ENCODE results near the gene CLDN24.

Gene CLDN24

DNA sequence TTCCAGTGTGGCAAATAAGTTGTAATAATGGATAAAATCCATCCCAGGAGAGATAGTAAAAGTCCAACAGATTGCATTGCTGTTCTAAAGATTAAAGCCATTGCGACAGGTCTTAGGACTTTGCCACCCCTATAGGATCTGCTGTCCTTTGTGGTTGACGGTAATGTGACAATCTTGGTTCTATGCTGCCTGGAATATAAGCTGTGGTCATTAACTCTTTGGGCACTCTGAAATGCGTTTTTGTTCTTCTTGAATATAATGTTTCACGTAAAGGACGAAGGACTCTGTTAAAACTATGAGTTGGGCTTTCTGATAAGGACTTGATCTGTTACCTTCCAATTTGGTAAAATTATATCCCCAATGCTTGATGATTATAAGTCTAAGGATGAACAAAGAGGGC lies at the start of gene CLDN24:
Gene CLDN24, minus strand, starts transcription at position 101 of the 400 bp plus-strand sequence. Its CDS starts 0 bp downstream, at position 101.
- no peak for DNase-seq

DNA sequence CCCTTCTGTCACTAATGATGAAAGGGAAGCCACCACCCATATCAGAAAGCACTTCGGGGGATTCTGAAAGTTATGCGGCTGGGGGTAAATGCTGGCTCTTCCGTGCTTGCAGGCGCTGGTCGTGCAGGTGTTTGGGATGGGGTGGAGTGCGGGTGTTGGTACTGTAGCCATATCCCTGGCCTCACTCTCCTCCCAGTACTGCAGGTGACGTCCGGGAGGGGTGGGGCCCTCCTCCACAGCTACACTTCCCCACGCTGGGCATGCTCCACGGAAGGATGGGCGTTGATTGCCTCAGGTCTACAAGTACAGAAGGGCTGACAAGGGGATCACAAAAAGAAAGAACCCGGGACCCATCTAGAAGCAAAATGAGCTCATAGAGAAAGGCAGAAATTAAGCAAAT lies 48.6 kb upstream of the CLDN24 start:
- no peak for DNase-seq

DNA sequence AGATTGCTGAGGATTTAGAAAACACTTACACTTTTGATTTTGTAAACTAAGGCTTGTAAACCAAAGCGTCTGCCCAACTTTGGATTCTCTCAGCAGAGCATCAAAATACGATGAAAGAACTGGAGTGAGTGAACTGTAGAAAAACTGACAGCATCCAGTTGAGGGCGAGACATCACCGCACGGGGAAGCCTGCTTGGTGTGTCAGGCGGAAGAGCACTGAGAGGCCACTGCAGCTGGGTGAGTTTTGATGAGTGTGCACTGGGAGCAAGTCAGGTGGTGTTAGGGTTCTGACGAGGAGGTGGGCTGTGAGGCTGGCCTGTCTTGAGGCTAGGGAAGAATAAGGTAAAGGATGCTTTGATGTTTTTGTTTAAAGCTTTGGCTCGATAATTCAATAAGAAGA lies 46.8 kb upstream of the CLDN24 start:
- no peak for DNase-seq

DNA sequence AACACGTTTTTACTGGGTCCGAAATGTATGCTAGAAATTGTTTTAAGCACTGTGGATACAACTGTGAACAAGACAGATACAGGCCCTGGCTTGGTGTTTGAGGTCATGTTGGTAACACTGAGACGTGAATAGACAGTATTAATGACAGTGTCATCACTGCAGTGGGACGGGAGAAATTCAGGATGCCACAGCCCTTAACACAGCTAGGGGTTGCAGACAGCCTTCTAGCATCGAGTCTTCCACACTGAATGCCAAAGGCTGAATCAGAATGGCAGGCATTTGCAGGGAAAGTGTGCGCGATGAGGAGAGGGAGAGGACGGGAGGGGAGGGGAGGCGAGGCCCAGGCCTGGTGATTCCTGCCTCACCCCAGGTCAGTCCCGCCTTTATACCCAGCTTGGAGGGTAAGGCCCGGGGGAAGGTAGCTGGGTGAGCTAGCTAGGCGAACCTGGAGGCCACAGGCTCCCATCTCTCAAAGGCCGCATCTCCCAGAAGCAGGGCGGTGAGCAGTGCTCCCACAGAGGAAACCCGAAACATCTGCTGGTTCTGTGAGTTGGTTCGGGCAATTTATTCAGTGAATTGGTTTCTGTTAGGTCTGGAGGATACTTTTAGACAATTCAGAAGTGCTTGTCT lies 44.1 kb upstream of the CLDN24 start:
- DNase-seq: no peak

DNA sequence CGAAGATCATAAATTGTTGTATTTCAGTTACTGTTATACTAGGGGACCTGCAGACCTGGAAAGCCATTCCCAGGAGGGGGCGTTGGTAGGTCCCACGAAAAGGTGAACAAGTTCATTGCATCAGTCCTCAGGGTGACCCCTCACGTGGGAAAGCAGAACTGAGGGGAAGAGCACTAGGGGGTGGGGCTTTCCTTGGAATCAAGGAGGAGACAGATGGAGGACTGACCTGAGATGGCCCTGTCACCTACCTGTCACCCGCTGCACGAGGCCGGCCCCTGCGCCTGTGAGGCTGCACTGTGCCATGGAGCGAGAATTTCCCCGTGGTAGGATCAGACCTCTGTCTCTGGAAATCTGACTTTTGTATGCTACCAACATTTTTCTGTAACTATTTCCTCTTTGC lies 41.8 kb upstream of the CLDN24 start:
- DNase-seq: no peak

DNA sequence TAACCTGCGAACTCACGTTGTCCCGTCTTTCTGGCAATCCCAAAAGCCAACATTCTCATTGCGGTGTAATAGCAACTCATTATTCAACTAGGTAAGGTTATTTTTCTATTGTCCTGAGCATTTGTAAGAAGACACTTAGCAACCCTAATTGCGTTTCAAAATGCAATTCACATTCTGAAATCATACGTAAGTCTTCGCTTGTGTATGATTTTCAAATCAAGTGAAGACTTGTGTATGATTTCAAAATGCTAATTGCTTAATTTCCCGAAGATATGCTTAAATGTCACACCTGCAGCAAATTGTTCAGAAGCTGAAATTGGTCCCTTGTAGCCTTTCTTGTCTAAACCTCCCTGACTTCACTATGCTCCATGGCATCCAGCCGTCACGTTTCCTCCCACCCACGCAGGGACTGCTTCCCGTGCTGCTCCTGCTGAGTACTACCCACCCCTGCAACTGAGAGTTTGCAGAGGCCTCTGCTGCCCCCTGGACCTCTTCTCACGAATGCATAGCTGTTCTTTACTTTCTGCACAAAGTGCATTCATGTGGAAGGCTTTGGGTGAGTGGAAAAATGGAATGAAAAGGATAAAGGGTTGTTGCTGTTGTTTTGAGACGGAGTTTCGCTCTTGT lies 40.8 kb upstream of the CLDN24 start:
- no peak for DNase-seq

DNA sequence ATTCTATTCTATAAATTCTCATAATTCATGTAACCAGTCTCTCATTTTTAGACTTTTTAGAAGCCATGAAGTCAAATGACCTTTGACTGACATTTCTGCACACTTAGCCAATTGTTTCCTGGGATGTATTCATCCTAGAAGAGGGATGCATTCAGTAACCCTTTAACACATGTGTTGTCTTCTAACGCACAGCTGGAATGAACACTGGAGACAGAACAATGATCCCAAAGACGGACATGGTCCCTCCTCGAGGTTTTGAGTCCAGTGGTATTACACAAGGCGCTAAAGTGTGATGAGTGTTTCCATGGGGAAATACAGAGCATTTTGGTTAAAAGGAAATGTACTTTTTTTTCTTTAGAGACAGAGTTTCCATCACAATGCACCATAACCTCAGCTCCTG lies 39.8 kb upstream of the CLDN24 start:
- no peak for DNase-seq

DNA sequence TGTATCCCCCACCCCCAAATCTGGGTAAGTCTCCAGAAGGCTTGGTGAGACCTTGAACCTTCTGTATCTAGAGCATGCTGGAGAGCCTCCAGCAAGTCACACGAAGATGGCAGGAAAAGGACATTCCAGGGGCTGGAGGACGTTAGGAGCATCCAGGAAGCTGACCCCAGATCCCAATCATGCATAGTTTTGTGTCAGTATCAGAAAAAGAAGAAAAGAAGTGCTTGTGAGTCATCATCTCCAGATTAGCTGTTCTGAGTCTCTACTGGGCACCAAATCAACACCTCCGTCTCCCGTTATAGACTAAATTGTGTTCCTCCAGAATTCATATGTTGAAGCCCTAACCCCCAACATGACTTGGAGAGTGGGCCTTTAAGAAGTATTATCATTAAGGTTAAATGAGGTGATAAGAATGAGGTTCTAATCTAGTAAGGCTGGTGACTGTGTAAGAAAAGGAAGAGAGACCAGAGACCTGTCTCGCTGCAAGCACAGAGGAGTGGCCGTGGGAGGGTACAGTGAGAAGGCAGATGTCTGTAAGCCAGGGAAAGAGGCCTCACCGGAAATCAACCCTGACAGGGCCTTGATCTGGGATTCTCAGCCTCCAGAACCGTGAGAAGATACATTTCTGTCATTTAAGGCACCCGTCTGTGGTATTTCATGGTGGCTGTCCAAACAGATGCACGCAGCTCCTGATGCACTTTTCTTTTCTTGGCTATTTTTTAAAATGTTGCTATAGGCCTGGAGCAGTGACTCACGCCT lies 38.1 kb upstream of the CLDN24 start:
- peak; percentile 37 for DNase-seq

DNA sequence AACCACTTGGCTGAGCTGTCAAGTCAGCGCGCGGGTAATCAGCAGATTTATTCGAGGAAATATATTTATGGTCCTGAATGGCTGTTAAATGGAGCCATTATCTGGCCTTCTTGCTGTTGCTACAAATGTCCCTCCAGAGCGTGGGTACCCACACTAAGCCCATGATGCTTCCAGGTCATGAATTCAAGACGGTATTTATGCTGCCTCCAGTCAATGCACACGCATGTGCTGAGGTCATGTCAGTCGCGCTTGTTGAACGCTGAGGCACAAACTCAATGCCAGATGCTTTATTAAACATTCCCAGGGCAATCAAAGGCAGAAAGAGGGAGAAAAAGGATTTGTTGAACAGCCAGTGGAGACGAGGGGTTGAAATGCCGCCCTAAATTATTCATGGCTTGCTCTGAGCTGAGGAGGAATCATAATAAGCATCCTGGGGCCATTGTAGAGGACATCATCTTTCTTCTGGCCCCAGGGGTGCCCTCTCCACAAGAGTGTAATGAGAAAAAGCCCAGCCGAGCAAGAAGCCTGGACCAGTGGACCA lies 36.1 kb upstream of the CLDN24 start:
- DNase-seq: no peak

DNA sequence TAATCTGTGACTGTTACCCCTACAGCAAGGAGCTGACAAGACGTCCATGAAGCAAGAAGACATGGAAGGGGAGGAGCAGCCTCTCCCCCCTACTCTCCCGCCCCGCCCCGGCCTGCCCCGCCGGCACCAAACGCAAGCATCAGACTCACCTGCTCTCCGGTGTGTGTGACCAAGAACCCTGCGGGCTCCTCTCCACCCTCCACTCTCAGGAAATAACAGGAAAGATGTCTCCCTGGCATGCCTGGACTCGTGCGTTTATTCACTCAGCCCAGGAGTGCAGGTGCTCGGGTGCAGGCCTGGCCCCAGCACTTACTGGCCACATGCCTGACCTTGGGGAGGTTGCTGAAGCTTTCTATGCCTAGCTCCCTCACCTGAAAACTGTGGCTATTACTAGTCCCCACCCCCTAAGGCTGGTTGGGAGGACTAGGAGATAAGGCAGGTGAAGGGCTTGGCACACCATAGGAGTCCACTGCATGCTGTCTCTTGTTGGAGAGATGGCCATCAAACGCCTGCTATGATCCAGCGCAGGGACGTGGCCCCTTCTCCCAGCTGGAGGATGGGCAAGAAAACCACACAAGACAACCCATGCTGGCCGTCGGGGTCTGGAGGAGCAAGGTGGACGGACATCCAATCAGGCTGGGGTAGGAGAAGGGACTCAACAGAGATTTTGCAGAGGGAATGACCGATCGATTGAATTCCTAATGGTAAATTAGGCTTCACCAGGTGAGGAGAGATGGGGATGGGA lies 34.9 kb upstream of the CLDN24 start:
- no peak for DNase-seq

DNA sequence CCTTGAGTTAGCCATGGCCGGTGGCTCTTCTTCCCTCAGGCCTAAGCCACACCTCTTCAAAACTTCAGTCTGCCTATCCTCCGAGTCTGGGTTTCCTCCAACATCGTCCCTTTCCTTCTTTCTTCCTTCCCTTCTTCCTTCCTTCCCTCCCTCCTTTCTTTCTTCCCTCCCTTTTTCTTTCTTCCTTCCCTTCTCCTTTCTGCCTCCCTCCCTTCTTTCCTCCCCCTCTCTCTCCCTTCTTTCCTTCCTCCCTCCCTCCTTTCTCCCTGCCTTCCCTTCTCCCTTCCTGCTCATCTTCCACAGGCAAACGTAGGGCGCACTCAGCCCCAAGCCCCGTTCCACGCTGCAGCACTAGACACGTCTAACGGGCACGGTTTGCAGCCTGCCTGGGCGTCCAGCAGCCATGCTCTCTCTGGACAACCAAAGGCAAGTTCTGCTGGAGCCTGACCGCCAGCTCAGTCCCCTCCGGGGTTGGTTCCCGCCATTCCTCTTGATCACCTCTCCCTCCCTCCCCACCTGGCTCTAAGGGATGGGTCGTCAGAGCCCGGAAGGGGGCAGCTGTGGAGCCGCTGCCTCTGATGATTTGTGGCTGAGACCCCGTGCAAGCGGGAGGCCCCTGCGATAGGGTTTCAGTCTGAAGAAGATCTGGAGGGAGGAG lies 34.1 kb upstream of the CLDN24 start:
- no peak for DNase-seq

DNA sequence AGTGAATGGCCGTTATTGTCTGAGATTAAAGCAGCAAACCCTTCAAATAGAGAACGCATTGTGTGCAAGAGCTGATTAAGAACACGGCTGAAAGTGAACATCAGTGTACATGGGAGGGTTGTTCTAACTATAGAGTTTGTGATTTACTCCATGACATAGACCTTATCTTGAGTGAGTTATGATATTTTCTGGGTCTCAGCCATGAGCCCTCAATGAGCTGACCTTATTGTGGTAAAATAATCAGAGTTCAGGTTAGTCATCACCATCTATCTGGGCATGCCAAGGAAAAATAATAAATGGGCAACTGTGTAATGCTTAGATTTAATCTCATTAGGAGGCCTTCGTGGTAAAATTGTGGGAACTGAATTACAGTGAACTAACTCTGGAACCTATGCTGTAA lies 33.2 kb upstream of the CLDN24 start:
- peak; percentile 4 for DNase-seq

DNA sequence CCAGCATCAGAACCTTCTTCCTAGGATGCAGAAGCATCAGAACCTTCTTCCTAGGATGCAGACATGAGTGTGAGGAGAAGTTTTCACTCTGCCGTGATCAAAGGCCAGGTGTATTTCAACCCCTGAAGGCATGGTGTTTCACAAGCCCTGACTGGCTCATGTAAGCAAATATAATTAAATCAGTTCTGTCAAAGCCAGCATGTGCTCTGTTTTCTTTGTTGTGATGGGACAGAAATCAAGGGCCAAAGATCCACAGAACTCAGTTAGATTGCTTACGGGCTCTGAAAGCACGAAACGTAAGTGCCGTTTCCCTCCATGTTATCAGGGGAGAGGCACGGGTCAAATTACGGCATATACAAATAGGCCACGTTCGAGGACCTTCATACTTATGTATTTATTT lies 32.0 kb upstream of the CLDN24 start:
- DNase-seq: no peak

DNA sequence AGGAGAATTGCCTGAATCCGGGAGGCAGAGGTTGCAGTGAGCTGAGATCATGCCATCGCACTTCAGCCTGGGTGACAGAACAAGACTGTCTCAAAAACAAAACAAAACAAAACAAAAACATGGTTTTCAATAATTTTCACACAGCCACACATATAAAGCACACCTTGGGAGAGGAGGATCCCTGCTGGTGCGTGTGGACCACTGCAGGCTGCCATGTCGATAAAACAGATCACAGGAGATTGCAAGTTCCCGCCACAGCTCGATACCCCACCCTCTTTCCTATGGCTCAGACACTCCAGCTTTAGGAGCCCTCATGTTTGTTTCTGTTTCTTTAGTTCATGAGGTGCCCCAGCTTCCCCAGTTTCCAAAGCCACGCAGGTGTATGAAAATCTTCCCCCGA lies 31.3 kb upstream of the CLDN24 start:
- DNase-seq: no peak

DNA sequence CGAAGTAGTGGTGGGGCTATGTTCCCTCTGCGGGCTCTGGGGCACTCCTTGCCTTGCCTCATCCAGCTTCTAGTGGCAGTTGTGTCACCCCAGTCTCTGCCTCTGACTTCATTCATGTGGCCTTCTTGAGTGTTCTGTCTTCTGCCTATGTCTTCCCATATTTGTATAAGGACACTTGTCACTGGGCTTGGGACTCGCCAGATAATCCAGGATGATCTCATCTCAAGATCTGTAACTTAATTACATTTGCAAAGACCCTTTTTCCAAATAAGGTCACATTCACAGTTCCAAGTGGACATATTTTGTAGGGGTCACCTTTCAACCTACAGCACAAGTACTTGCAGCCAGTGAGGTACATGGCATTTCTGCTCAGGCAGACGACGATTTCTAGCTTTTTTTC lies 30.3 kb upstream of the CLDN24 start:
- DNase-seq: no peak

DNA sequence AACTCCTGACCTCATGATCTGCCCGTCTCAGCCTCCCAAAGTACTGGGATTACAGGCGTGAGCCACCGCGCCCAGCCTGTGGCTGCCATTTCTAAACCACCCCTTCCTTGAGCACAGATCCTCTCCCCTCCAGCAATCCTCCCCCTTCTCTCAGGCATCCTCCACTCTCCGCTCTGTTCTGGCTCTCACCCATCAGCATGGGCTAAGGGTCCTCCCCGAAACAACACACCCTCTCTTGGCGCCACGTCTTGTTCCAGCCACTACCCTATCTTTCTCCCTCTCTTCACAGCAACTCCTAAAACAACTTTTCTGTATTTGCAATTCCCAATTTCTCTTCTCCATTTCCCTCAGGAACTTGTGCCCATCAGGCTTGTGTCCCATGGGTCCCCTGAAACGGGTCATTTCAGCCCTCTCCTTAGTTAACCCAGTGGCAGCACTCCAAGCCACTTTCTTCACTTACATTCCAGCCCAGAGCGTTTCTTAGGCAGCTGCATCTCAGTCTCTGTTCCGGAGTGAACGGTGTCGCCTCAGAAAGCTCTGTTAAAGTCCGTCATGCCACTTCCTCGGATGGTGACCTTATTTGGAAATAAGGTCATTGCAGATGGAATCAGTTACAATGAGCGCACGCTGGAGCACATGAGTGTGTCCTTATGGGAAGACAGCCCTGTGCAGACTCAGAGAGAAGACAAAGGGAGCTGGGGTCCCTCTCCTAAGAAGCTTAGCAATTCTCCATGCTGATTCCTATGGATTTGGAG lies 28.3 kb upstream of the CLDN24 start:
- no peak for DNase-seq

DNA sequence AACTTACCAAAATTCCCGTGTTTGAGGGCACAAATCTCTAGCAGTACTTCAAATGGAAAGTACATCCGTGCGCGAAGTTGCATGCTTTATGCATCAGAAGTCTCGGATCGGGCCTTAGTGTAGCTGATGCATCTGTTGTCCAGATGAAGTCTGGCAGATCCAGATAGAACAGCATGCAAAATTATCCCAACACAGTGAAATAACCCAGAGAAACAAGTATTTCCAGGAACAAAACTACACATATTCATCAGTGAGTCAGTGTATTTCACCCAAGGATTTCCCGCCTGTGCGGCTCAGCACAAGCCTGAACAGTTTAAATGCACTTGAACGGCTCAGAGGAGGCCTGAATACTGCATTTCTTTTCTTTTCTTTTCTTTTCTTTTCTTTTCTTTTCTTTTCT lies 27.4 kb upstream of the CLDN24 start:
- no peak for DNase-seq

DNA sequence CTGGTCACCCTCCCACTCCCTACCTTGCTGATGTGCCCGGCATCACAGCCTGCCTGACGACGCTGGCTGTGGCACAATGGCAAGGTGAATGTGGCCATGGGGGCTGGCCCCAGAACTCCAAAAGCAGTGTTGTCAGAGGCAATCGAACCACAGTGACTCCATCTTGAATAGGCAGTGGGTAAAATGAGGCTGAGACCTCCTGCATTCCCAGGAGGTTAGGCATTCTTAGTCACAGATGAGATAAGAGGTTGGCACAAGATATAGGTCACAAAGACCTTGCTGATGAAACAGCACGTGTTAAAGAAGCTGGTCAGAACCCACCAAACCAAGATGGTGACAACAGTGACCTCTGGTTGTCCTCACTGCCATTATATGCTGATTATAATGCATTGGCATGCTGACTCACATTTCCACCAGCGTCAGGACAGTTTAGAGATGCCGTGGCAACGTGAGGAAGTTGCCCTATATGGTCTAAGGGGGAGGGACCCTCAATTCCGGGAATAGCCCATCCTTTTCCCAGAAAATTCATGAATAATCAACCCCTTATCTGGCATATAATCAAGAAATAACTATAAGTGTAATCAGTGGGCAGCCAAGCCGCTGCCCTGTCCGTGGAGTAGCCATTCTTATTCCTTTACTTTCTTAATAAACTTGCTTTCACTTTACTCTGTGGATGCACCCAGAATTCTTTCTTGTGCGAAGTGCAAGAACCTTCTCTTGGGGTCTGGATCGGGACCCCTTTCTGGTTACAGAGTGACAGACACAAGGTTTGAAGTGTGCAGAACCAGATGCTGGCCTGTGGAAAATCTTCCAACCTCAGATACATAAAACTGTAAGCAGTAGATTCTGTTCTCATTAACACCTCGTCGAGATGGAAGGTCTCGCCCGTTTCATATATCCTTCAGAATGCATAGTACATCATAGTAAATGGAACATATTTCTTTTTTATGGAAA lies 26.8 kb upstream of the CLDN24 start:
- DNase-seq: peak; percentile 74

DNA sequence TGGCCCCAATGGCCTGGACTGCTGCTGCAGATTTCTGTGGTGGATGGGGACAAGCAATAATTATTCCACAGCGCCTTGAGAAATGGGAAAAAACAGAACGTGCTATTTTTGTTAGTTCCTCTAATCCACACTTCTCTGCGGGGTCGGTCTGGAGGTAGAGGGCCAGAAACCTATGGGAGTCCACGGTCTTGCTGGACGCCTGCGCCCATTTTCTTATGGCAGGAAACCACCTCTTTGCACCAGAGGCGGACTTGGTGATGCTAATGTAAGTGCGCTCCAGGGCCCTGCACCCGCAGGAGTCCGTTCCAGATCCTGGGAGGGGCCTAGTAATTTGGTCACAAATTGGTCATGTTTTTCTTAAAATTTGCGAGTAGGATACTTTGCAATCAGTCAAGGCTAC lies 25.9 kb upstream of the CLDN24 start:
- DNase-seq: no peak

DNA sequence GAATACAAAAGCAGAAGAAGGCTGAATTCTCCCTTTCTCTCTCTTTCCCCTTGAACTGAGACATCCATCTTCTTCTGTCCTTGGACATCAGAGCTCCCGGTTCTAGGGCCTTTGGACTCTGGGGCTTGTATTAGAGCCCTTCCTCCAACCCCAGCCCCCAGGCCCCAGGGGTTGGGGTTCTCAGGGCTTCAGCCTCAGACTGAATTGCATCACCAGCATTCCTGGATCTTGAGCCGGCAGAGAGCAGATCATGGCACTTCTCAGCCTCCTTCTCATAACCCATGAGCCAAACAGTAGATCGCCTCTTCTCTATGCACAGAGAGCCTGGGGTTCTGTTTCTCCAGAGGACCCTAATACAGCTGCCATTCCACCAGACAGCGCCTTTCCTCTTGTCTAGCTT lies 25.3 kb upstream of the CLDN24 start:
- DNase-seq: peak; percentile 4

DNA sequence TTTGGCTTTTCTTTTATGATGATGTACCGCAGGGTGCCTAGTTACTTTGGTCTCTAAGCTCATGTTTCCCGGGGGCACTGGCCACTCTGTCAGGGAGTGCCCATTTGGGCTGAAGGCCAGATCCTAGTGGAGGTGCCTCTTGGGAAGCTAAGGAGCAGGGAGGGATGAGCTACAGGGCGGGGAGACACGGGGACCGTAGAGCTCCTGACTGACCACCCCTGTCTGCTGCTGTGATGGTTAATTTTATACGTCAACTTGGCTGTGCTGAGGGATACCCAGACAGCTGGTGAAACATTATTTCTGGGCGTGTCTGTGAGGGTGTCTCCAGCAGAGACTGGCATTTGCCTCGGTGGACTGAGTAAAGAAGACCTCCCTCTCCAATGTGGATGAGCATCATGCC lies 24.9 kb upstream of the CLDN24 start:
- DNase-seq: no peak

Measured in HCEC 1CT (cell line).